PFSK-1 (cell line): Measurements from ENCODE around the gene XRCC2.

Experiments
- FOXP2 ChIP-seq: optimal IDR thresholded peaks from 2 replicates; pipeline ENCODE3; 2011; ENCODE audit warnings: borderline replicate concordance, control low read depth, inconsistent platforms; ENCODE audit not compliant: insufficient read depth; ENCODE audit errors: extremely low read length, extremely low read depth
- POLR2AphosphoS5 ChIP-seq: IDR thresholded peaks from 2 replicates; pipeline ENCODE4 v1.6.1; 2012; ENCODE audit warnings: low read depth, mild to moderate bottlenecking, control low read depth, low read length, moderate library complexity
- REST ChIP-seq, 2 experiments: IDR thresholded peaks; 2 replicates each; pipeline versions ENCODE4 v1.6.1 to v1.8.0; 2011 to 2012; ENCODE audit warnings: low read depth in 2 of 2, low read length in 2 of 2, control low read depth in 1 of 2, inconsistent platforms in 1 of 2, mild to moderate bottlenecking in 1 of 2, moderate library complexity in 1 of 2; ENCODE audit not compliant: insufficient read depth in 1 of 2
- SIN3A ChIP-seq: IDR thresholded peaks from 2 replicates; pipeline ENCODE4 v1.6.1; 2012; ENCODE audit warnings: mild to moderate bottlenecking, low read length, moderate library complexity, borderline replicate concordance; ENCODE audit not compliant: insufficient read depth
- TAF1 ChIP-seq: IDR thresholded peaks from 2 replicates; pipeline ENCODE4 v1.6.1; 2012; ENCODE audit warnings: low read length, control low read depth, borderline replicate concordance; ENCODE audit not compliant: insufficient read depth

The XRCC2 gene

GRCh38 chr7:152636441-152636840 lies 39.5 kb downstream of the XRCC2 start:
- no peak for TF ChIP-seq TAF1
- TF ChIP-seq SIN3A, result no peak
- TF ChIP-seq POLR2AphosphoS5, result no peak
- TF ChIP-seq FOXP2, result no peak
- no peak for TF ChIP-seq REST (IDR thresholded peaks at IDR 0.05; ENCODE audit: insufficient read depth in 1 of 2, low read depth in 2 of 2, low read length in 2 of 2)

- TF ChIP-seq FOXP2 (no peak), SIN3A (no peak), TAF1 (no peak), POLR2AphosphoS5 (no peak), REST (IDR thresholded peaks at IDR 0.05; ENCODE audit: insufficient read depth in 1 of 2, low read depth in 2 of 2, low read length in 2 of 2) (no peak)
These were observed 42.4 kb downstream of the XRCC2 start for GRCh38 chr7:152633504-152633903.

- TF ChIP-seq FOXP2 (no peak), POLR2AphosphoS5 (no peak), REST (IDR thresholded peaks at IDR 0.05; ENCODE audit: insufficient read depth in 1 of 2, low read depth in 2 of 2, low read length in 2 of 2) (no peak), TAF1 (no peak), SIN3A (no peak)
These were observed 42.9 kb downstream of the XRCC2 start for GRCh38 chr7:152633072-152633471.

- no peak for TF ChIP-seq POLR2AphosphoS5
- TF ChIP-seq REST (IDR thresholded peaks at IDR 0.05; ENCODE audit: insufficient read depth in 1 of 2, low read depth in 2 of 2, low read length in 2 of 2), result no peak
- no peak for TF ChIP-seq TAF1
- no peak for TF ChIP-seq FOXP2
- TF ChIP-seq SIN3A, result no peak
These were observed 51.7 kb downstream of the XRCC2 start for GRCh38 chr7:152624228-152624627.

GRCh38 chr7:152621426-152621825 lies 54.5 kb downstream of the XRCC2 start:
- TF ChIP-seq TAF1, result no peak
- no peak for TF ChIP-seq SIN3A
- no peak for TF ChIP-seq REST (IDR thresholded peaks at IDR 0.05; ENCODE audit: insufficient read depth in 1 of 2, low read depth in 2 of 2, low read length in 2 of 2)
- TF ChIP-seq FOXP2, result no peak
- TF ChIP-seq POLR2AphosphoS5, result no peak
